ENCODE measurements around the gene YWHAE. TPM values are rescaled to one million over a fixed set of nuclear protein-coding genes. Genes with fewer than 3 reads are reported as not detected.

The YWHAE gene
- total RNA-seq, 1 donor from 2014 or later = 1,032 TPM

DNA sequence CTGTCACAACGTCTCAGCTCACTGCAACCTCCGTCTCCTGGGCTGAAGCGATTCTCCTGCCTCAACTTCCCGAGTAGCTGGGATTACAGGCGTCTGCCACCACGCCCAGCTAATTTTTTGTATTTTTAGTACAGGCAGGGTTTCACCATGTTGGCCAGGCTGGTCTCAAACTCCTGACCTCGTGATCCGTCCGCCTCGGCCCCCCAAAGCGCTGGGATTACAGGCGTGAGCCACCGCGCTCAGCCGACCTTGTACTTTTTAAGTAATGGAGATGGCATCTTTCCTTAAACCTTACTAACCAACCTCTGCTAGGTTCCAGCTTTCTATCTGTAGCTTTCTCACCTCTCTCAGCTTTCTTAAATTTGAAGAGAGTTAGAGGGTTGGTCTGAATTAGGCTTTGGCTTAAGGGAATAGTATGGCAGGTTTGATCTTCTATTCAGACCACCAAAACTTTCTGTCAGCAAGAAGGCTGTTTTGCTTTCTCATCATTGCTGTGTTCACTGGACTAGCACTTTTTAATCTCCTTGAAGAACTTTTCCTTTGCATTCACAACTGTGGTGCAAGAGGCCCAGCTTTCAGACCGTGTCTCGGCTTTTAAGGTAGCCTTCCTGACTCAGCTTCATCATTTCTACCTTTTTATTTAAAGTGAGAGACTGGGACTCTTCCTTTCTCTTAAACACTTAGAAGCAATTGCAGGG lies 28.0 kb downstream of the YWHAE start:
- Histone ChIP-seq H3K27me3 (ENCODE audit: control insufficient read depth, insufficient read depth, low read length) (no peaks in the 10 kb centered on the region), H3K36me3 (ENCODE audit: control insufficient read depth, insufficient read depth, low read length) (no peaks in the 10 kb centered on the region), H3K4me3 (ENCODE audit: low read depth, low read length) (no peak overlapping the region)
- TF ChIP-seq, protein P1, sequence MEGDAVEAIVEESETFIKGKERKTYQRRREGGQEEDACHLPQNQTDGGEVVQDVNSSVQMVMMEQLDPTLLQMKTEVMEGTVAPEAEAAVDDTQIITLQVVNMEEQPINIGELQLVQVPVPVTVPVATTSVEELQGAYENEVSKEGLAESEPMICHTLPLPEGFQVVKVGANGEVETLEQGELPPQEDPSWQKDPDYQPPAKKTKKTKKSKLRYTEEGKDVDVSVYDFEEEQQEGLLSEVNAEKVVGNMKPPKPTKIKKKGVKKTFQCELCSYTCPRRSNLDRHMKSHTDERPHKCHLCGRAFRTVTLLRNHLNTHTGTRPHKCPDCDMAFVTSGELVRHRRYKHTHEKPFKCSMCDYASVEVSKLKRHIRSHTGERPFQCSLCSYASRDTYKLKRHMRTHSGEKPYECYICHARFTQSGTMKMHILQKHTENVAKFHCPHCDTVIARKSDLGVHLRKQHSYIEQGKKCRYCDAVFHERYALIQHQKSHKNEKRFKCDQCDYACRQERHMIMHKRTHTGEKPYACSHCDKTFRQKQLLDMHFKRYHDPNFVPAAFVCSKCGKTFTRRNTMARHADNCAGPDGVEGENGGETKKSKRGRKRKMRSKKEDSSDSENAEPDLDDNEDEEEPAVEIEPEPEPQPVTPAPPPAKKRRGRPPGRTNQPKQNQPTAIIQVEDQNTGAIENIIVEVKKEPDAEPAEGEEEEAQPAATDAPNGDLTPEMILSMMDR (IDR thresholded peaks at IDR 0.05; ENCODE audit: insufficient read depth, low read length, poor library complexity, severe bottlenecking) = no peak
- no peak for DNase-seq (ENCODE audit: low read depth)

DNA sequence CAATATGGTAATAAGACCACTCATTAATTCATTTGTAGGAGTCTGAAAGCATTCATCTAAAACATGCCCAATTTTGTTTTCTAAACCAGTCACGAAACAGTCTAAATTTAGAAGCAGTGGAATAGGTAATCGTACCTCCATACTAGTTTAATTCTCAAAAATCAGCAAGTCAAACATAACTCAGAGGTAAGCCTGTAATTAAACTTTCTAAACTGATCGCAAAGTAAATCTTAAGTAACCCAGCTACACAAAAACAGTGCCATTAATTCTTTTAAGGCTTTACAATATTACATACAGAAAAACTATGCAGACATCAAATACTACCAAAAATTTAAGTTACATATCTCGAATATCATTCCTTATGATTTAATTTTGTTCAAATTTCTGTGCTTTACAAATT lies 31.4 kb downstream of the YWHAE start:
- no peaks in the 10 kb centered on the region for H3K36me3 ChIP-seq (ENCODE audit: control insufficient read depth, insufficient read depth, low read length)
- DNase-seq (ENCODE audit: low read depth) = no peak
- H3K4me3 ChIP-seq (ENCODE audit: low read depth, low read length) = no peak overlapping the region
- no peaks in the 10 kb centered on the region for H3K27me3 ChIP-seq (ENCODE audit: control insufficient read depth, insufficient read depth, low read length)
- TF ChIP-seq, protein P1 (IDR thresholded peaks at IDR 0.05; ENCODE audit: insufficient read depth, low read length, poor library complexity, severe bottlenecking) = no peak

DNA sequence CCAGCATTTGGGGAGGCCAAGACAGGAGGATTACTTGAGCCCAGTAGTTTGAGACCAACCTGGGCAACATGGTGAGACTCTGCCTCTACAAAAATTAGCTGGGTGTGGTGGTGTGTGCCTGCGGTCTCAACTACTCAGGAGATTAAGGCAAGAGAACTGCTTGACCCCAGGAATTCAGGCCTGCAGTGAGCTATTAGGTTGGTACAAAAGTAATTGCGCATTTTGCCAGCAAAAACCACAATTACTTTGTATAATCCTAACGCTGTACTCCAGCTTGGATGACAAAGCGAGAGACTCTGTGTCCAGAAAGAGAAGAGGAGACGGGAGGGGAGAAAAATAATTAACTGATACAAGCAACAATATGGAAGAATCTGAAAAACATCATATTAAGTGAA lies 32.7 kb downstream of the YWHAE start:
- Histone ChIP-seq H3K36me3 (ENCODE audit: control insufficient read depth, insufficient read depth, low read length) (no peaks in the 10 kb centered on the region), H3K4me3 (ENCODE audit: low read depth, low read length) (no peak overlapping the region), H3K27me3 (ENCODE audit: control insufficient read depth, insufficient read depth, low read length) (no peaks in the 10 kb centered on the region)
- DNase-seq (ENCODE audit: low read depth) = no peak
- TF ChIP-seq, protein P1 (IDR thresholded peaks at IDR 0.05; ENCODE audit: insufficient read depth, low read length, poor library complexity, severe bottlenecking) = no peak

DNA sequence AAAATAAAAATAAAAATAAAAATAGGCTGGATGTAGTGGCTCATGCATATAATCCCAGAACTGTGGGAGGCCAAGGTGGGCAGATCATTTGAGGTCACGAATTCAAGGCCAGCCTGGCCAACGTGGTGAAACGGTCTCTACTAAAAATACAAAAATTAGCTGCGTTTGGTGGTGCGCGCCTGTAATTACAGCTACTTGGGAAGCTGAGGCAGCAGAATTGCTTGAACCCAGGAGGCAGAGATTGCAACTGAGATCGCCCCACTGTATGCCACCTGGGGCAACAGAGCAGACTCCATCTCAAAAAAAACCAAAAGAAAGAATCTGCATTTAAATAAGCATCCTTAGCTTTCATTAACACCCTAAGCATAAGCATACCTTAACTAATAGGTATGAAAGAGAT lies 33.8 kb downstream of the YWHAE start:
- TF ChIP-seq, protein P1 (IDR thresholded peaks at IDR 0.05; ENCODE audit: insufficient read depth, low read length, poor library complexity, severe bottlenecking) = no peak

DNA sequence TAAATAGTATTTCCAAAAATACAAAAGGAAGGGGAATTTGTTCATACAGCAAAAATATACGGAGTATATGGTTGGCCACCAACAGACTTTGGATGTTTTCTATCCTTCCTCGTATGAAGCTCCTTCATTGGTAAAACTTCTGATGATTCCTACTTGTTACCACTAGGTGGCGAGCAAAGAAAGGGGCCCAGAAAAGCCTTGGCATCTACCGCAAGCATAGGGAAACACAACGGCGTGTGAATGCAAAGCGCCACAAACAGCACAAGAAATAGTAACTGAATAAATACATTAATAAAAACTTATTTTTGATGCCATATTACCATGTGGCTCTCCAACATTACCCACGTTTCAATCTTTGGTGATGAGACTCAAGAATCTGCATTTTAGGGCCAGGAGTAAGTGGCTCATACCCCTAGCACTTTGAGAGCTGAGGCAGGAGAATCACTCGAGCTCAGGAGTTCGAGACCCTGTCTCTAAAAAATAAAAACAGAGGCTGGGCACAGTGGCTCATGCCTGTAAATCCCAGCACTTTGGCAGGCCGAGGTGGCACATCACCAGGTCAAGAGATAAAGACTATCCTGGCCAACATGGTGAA lies 34.5 kb downstream of the YWHAE start:
- no peak overlapping the region for H3K4me3 ChIP-seq (ENCODE audit: low read depth, low read length)
- DNase-seq (ENCODE audit: low read depth) = peak; percentile 35
- TF ChIP-seq, protein P1 (IDR thresholded peaks at IDR 0.05; ENCODE audit: insufficient read depth, low read length, poor library complexity, severe bottlenecking) = peak; percentile 89
- H3K27me3 ChIP-seq (ENCODE audit: control insufficient read depth, insufficient read depth, low read length) = no peaks in the 10 kb centered on the region
- H3K36me3 ChIP-seq (ENCODE audit: control insufficient read depth, insufficient read depth, low read length) = no peaks in the 10 kb centered on the region

More for the DNA sequence above, 33.8 kb downstream of the YWHAE start:
- Histone ChIP-seq H3K4me3 (ENCODE audit: low read depth, low read length) (no peak overlapping the region), H3K36me3 (ENCODE audit: control insufficient read depth, insufficient read depth, low read length) (no peaks in the 10 kb centered on the region), H3K27me3 (ENCODE audit: control insufficient read depth, insufficient read depth, low read length) (no peaks in the 10 kb centered on the region)
- no peak for DNase-seq (ENCODE audit: low read depth)

Data from kidney epithelial cell (primary cell).